Measurements from ENCODE around the gene CEMP1. TPM values are rescaled to one million over a fixed set of nuclear protein-coding genes. Genes with fewer than 3 reads are reported as not detected.

The CEMP1 gene
- total RNA-seq, 1 donor from 2014 or later = not detected

DNA sequence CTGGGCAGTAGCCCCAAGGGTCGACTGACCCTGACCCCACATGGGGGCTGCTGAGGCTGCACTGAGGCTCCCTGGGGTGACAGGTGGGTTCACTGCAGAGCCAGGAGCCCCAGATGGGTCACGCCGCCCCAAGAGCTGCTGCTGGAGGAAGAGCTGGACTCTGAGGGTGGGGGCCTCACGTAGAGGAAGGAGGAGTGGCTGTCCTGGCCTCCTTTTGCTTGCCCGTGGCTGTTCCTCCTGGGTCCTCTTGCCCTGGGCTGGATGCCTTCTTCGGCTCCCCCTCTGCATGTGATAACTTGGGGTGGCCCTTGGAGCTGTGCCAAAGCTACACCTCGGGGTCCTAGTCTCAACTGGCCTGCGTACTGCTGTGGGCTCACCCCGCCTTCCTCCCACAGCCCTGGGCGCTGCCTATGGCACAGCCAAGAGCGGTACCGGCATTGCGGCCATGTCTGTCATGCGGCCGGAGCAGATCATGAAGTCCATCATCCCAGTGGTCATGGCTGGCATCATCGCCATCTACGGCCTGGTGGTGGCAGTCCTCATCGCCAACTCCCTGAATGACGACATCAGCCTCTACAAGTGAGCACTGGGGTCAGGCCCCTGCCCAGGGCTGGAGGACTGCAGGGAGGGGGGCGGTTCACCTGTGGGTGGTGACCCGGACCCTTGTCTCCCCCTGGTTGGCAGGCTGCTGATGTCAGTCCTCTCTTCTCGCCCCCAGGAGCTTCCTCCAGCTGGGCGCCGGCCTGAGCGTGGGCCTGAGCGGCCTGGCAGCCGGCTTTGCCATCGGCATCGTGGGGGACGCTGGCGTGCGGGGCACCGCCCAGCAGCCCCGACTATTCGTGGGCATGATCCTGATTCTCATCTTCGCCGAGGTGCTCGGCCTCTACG lies 12.1 kb downstream of the CEMP1 start:
- no peak for DNase-seq

DNA sequence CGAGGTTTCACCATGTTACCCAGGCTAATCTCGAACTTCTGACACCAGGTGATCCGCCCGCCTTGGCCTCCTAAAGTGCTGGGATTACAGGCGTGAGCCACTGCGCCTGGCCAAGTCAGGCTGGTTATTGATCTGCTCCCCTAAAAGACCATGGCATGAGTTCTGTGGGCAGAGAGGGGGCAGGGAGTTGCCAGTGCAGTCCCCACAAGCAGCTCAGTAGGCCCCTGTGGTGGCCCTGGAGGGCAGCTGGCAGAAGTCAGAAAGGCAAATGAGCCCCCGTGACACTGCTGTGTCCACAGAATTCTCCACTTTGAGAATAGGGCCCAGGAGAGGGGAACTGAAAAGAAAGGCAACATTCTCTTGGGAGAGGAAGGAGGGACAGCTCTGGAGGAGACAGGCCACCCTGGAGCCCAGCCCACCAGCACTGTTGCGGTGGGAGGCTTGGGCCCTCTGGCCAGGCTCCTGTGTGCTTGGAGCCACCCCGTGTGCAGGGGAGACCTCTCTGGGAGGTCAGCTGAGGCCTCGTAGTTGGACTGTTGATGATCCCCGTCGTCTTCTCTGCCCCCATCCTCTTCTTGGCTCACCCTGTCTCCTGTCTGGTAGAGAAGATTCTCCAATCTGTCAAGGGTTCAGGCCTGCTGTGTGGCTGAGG lies 13.1 kb downstream of the CEMP1 start:
- no peak for DNase-seq

DNA sequence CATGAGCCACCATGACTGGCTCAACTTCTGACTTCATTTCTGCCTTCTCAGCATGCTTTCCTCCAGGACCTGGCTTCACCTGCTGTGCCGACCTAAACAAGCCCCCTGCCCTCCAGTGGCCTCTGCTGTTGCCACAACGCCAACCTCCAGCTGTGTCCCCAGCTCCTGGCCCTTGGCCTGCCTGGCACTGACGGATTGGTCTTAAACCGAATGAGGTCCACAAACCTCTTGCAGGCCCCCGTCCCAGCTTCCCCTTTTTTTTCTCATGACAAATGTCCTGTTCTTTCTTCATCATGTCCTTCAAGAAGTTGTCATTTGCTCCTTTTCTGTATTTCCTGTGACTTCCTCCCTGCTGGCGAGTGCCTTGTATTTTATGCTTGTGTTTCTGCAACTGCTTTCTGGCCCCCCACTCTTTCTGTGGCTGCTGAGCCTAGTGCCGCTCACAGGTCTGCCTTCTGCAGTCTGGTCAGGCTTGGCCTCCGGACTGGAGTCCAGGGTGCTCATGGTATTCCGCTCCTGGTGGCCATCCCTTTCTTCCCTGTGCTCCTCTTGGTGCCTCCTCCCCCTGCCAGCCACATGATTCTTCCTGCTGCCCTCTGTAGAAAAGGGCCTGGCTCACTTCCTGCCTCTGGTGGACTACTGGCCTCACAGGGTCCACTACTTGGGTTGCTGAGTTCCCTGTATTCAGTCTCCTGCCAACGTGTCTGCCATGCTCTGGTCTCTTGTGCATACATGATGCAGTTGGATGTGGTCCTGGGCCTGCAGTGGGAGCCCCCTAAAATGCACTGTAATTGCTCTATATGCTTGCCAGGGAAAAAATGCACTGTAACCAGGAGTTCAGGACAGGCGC lies 14.6 kb downstream of the CEMP1 start:
- DNase-seq = no peak

DNA sequence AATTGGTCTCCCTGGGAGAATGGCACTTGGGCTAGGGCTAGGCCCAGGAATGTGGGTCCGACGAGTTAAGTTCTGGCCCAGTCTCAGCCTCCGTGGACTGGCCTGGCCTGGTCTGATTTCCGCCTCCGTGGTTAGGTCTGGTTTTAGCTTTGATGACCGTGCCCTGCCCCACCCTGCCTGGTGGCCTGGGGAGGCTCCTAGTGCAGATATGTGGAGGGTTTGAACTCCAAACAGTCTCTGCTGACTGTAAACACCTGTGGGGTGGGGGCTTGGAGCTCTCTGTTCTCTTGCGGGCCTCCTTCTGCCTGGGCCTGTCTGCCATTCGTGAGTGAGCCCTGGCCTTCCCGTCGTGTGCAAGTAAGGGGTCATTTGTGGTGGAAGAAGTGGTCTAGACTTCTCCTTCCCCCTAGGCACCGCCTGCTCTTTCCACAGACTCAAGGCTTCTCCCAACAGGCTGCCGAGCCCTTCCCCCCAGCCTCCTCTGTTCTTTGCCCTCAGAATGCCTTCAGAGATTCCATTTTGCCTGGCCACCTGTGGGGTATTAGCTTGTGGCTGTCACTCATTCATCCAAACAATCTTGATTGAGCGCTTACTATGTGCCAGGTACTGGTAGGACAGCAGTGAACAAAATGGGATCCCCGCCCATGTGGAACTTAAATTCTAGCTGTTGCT lies 15.9 kb downstream of the CEMP1 start:
- no peak for DNase-seq

DNA sequence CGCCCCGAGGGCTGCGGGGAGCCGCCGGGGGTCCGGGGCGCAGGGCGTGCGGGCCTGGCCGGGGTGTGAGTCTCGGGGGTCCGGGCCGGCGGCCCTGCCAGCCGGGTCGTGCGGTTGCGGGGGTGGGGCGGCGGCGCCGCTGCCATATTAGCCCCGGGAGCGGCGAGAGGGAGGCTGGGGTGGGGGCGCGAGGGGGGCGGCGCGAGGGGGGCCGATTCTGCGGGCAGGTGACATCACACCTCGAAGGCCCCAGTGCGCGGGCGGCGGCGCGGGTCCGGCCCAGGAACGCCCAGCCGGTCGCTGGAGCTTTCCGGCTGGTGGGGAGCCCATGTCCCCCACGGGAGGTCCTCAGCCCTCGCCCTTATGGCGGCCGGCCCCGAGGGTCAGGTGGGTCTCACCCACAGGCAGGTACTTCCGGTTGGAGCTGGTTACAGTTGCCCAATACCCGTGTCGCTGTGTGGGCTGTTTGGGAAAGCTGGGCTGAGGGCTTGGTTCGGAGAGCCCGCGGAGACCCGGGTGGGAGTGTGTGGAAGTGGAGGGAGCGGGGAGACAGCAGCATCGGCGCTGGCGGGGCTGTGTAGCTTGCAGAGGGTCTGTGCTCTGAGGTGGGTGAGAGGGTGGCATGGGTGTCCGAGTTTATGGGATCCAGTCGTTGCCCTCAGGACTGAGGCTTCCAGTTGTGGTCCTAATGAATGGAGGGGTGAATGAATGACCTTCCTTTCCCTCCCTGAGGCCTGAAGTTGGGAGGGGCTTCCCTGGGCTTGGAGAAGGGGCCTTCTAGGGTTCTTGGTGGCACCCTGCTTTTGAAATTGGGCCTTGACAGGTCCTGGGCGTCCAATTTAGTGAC lies 16.7 kb downstream of the CEMP1 start:
- DNase-seq = no peak

DNA sequence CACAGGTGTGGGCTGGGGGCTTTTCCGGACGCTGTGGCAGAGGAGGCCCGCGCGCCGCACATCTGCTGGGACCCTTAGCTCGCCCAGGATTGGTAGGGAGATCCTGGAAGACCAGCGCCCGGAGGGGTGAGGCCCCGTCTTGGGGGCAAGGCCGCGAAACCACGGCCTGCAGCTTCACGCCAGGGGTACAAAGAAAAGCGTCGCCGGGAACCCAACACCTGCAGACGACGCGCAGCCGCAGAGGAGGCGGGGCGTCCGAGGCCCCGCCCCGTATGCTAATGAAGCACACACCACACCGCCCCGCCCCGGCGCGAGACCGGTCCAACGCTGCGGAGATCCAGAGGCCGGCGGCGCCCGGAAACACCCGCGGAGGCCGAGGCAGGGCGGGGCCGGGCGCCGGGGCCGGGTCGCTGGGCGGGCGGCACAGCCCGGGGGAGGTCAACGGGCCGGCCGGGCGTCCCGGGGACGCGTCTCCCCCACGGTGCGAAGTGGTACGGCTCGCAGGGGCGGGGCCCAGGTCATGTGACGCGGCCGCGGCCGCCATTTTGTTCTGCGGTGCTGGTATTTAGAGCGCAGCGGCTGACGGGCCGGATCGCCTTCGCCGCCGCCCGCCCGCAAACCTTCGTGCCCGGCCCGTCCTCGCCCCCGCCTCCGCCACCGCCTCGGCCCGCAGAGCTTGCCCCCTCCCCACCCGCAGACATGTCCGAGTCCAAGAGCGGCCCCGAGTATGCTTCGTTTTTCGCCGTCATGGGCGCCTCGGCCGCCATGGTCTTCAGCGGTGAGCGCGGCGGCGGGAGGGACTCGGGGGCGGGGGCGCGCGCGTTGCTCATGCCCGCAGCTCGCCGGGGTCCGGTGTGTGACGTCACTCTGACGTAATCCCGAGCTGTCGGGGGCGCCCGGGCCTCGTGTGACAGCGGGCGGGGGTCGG lies 17.5 kb downstream of the CEMP1 start, which contains the start of gene ATP6V0C:
Gene ATP6V0C, plus strand, starts transcription at position 548 of the 928 bp plus-strand sequence. Its CDS starts 152 bp downstream, at position 700.
- peak; percentile 66 for DNase-seq

DNA sequence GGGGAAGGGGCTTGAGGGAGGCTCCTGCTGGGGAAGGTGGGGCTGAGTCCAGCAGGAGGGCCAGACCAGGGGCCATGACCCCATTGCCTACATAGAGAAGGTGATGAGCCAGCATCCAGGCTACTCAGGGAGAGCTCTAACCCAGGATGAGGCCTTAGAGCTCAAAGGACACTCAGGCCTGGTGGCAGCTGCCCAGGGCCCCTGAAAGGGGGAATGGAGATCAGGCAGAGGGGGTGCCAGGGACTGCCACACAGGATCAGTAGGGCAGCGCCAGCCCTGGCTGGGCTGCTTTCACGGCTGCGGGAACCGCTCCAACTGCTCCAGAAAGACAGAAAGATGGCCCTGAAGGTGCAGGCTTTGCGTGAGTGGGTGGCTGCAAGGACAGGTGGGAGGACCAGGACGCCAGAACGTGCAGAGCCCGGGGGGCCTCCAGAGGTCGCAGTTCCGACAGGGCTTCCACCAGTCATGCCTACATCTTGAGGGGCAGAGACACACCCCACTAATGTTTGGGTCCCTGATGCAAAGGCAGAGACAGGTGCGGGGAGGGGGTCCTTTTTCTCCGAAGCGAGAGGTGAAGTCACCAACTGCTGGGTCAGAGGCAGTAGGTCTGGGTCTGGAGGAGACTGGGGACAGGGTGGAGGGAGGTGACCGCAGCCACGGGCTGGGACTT lies 18.3 kb downstream of the CEMP1 start:
- DNase-seq = no peak

DNA sequence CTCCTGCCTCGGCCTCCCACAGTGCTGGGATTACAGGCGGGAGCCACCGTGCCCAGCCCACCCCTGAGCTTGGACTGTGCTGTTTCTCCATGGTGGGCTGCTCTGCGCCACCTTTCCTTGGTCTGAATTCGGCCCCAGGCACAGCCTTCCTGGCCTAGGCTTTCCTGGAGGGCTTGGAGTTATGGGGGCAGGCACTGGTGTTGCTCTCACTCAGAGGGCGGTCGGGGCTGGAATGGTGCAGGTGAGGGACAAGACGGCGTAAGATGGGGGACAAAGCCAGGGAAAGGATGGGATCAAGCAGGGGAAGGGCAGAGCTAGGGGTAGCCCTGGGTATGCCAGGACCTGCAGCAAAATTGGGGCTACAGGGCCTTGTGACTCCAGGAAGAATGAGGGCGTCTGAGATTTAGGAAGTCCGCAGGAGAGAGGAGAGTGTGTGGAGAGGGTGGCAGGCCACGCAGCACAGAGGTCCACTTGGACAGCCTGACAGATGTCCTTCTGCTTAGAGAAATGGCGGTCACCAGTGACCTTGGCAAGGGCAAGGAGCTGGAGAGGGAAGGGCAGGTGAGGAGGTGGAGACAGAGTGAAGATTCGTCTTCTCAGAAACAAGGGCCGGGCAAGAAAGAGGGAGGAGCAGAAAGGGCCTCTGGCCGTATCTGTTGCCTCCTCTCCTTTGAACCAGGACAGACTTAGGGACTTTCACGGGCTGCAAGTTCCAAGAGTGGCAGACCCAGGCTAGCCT lies 19.0 kb downstream of the CEMP1 start:
- no peak for DNase-seq

DNA sequence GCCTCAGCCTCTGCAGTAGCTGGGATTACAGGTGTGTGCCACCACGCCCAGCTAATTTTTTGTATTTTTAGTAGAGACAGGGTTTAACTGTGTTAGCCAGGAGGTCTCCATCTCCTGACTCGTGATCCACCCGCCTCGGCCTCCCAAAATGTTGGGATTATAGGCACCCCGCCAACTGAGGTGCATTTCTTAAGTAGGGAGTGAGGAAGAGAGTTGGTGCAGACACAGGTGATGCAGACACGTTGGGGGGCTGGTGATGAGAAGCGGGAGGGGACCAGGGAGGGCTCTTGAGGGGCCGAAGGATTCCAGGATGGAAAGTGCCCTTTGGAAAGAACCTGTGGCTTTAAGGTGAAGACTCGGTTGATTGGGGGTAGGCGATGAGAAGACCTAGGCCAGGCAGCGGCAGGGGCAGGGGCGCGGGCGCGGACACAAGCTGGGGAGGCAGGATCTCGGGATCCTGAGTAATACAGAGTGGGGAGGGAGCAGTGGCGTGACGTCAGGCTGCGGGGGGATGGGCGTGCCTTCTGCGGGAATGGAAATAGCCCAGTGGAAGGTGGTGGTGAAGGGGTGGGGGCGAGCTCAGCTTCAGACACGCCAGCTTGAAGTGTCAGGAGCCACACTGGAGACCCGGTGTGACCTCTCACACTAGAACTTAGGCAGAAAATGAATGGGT lies 19.9 kb downstream of the CEMP1 start:
- DNase-seq = no peak

DNA sequence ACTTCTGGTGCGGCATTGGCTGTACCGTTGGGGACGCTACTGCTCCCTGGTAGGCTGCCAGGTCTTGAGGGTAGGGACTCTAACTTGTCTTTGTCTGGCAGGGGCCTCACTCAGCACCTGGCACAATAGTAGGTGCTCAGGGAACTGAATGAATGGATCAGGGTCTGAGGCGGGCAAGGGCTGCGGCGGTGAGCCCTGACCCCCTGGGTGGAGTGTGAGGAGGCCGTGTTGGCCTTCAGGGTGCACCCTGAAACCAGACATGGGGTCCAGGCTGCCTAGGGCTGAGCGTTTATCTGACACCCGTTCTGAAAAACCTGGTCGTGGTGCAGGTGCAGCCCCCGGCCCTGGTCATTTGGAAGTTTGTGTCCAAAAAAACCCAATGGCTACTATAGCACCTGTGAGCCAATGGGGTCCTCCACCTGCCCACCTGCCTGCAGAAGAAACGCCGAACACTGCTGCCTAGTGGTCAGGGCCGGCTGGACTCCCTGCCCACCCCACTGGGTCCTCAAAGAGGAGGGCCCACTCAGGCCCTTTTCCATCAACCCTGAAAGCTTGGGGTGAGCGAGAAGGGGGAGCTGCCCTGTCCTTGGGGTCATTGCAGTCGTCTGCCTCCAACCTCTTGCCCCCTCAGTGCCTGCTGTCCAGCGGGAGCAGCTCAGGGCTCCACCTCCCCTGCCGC lies 22.3 kb downstream of the CEMP1 start:
- no peak for DNase-seq

DNA sequence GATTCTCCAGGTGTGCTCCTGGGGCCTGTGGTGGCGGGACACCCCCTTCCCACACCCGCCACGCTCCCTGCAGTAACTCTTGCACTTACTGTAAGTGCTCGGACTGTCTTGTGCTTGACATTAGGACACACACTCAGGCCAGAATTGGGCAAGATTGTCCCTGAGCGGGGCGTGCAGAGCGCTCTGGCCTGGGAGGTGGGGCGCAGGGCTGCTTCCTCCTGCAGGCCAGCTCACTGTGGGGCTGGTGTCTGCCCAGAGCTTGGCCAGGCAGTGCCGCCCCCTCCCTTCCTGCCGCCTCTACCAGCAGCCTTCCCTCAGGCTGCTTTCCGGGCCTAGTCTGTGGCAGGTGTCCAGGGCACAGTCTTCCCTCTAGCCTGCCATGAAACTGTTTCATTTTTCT lies 23.5 kb downstream of the CEMP1 start:
- no peak for DNase-seq

DNA sequence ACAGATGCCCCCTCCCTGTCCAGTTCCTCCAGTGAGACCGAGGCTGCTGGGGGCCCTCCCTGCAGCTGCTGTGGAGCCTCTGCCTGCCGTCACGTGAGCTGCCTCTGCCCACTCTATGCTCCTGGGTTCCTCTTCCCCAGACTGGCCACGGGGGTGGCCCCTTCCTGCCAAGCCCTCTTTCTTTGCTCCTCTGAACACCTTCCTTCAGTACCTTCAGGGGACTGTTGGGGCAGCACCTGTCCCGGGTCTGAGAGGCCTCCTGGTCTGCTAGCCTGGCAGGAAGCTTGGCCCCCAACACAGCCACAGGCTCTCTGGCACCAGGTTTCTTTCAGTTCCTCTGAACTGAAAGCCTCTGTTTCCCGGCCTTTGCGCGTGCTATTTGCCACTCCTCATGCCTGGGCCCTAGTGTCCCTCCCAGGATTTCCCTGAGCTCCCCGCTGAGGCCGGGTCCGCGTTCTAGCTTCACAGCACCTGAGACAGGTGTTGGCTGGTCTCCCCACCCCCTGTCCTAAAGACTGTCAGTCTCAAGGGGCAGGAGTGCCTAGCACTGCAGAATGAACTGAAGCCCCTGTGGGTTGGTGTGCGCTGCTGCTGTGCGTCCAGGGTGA lies 24.1 kb downstream of the CEMP1 start:
- no peak for DNase-seq

DNA sequence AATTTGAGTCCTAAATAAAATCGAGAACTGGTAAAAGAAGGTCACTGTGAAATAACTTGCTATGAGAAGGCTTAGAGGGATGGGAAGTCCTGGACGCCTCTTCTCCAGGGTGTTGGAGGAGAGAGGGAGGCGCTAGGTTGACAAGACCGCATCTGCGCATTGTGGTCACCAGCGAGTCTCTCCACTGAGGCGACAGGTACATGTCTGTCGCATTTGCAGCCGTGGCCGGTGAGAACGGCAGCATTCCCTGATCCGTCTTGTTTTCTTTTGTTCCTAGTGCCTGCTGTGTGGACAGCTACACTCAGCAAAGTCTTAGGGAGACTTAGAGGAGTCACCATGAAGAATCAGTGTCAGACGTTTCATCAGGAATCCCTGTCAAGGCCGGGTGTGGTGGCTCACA lies 25.5 kb downstream of the CEMP1 start:
- DNase-seq = no peak

DNA sequence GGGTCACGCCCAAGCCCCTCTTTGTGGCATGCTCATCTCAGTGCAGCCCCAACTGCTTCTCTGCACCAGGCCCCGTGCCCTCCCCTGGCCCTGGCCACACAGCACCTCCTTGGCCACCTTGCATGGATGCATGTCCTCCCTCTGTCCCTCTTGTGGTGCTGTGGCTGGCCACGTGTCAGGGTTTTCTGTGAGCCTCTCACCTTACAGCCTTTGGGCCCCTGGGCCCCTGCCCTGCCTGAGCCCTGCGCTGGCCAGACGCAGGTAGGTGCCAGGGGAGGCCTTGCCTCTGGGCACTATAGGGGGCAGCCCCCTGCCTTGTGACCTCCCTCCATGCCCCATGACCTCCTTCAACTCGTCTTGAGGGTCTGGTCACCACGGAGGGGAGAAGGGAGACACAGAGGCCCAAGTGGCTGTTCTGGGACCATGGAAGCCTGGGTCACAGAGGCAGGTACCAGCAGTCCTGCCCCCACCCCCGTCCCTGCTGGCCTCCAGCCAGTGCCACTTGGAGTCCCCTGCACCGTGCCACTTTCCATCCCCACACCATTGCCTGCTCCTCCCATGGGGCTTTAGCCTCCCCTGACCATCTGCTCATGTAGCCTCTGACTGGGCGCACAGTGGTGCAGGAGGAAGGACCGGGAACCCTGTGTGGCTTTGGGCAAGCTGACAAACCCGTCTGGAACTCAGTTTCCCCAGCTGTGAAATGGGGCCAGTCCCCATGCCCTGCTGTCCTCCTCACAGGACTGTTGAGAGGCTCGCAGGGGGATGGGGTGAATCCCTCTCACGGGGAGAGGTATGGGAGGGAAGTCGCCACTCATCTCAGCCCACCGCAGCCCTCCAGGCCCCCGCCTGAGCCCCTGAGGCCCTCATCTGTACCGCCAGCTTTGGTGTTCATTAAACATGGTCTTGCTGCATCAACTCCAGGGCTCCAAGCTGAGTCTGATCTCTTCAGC lies 29.0 kb downstream of the CEMP1 start:
- DNase-seq = no peak

DNA sequence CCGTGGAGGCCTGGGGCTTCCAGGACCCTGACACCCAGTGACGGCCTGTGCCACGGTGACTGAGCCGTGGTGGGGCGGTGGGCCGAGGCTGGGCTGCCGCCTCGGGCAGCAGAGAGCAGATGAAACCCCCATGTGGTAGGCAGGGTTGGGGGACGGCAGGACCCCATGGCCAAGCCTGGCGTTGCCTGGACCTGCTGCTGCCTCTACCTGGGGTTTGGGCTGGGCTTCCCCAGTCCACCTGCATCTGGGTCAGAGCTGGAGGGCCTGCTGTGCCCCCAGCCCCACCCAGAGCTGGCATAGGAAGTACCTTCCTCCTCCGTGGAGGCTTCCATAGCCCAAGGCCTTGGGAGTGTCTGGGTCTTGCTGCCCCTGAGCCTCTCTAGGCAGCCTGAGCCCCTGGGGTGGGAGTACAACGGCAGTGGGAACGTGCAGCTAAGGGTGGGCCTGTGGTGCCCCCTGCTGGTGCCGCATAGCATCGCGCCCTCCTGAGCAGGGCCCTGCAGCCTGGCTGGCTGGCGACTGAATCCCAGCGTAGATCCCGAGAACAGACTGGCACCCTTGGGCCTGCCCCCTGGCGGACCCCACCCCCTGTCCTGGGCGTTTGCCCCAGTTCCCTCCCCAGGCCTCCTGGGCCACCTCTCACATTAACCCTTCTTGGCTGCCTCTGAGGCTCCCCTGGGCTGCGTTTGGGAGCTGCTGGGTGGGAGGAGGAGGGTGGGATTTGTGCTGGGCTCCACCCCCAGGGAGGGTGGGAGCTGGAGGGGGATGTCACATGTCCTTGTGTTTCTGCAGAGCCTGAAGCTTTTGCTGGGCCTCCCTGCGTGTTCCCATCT lies 30.1 kb downstream of the CEMP1 start:
- DNase-seq = peak; percentile 72
